GM12891 (cell line): Measurements from ENCODE around the gene PIWIL4.

Source experiments
- POLR2A ChIP-seq: IDR thresholded peaks from 2 replicates; pipeline ENCODE4 v1.6.1; 2011; ENCODE audit warnings: low read depth, low read length, control low read depth
- POLR2AphosphoS5 ChIP-seq: IDR thresholded peaks from 2 replicates; pipeline ENCODE4 v1.6.1; 2011; ENCODE audit warnings: low read depth, low read length, control low read depth

DNA sequence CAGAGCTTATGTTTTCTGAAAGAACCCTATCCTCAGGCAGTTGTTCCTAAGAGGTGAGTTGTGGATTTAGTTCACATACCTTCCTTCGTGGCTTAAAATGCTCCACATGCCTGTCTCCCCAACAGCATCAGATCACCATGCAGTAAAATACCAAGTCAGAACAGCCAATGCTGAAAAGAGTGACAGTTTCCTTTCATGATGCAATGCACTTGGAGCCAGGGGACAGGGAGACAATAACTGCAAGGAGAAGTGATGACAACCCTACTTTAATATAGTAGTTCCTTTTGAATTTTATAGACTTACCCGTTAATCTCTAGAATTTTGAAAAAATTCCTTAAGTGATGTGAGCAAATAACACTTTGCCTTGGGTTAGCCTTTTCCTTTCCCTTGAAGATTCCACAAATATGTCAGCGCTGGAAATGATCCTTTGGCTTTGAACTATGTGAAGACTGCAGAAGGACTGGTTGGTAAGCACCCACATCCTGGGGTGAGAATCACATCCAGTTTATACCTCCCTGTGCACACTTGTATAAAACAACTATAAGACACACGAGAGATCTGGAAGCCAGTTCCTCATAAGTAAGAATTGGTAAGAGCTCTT, 71.2 kb downstream of the PIWIL4 start:
- no peak for TF ChIP-seq POLR2AphosphoS5
- TF ChIP-seq POLR2A: no peak
